T-helper 2 cell treated with Interferon-gamma antibody and Interleukin-4, amounts not matched to agents 5 μg/mL and 100 μg/mL, for 36 hours (primary cell): ENCODE results near the gene SHB.
"Not testable (repeated sequence)": the region's sequence is repeated elsewhere in the genome, so short reads cannot be mapped to it uniquely, and the experiment has no call there.

Source experiments
- DNase-seq: peaks from one replicate; pipeline ENCODE4 v3.0.0; 2021; ENCODE audit warnings: low spot score
- H3K27ac Mint-ChIP-seq: one replicate; pipeline ENCODE4 v1.8.0; 2021; ENCODE audit warnings: mild to moderate bottlenecking, mixed read lengths
- H3K27me3 Mint-ChIP-seq: one replicate; pipeline ENCODE4 v1.8.0; 2021; ENCODE audit warnings: low read depth, mixed read lengths
- H3K36me3 Mint-ChIP-seq: one replicate; pipeline ENCODE4 v1.8.0; 2021; ENCODE audit warnings: low read depth, mixed read lengths
- H3K4me1 Mint-ChIP-seq: one replicate; pipeline ENCODE4 v1.8.0; 2021; ENCODE audit warnings: low read depth, mixed read lengths
- H3K4me3 Mint-ChIP-seq: one replicate; pipeline ENCODE4 v1.8.0; 2022; ENCODE audit warnings: mild to moderate bottlenecking, moderate library complexity, mixed read lengths
- H3K9me3 Mint-ChIP-seq: one replicate; pipeline ENCODE4 v1.8.0; 2021; ENCODE audit warnings: mixed read lengths

The SHB gene

DNA sequence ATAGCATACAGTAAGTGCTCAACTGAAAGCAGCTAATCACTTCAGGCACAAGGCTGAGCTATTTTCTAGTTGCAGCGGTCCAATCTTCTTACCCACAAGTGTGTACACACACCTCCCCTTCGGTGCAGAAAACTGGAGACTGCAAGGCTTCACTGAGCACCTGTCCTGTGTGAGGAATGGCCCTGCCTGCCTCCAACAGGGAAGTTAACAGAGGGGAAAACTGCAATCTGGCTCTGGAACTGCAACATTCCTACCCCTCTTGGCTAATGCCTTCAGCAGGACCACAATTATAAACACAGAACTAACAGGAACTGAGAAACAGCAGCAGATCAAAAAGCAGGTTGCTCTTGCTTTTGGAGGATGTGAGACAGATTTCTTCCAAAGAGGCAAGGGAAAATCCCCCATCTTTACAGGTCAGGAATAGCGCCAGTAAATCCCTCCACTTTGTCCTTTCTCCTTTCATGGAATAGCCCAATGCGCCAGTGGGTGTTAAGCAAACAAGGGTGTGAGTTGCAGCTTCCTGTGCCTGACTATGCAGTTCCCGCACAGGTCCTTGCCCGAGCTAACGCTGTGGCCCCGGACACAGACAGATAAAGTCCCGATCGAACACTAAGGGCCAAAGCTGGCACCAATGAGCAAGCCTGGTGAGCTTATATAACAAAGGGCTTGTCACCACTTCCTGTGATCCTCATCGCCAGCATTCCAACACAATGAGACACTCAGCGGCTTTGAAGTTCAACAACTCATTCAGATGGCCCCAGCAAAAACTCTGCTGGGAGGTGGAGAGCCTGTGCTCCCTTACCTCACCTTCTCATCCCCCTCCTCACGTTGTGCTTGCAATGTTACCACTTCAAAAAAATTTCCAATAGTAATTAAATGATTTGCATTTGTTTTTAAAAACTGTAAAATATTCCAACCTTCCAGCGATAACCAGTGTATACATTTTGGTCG lies 21.5 kb downstream of the SHB start:
- no peaks in the 10 kb centered on the region for H3K27me3 Mint-ChIP-seq
- no peak overlapping the region for H3K4me3 Mint-ChIP-seq
- no peak for DNase-seq
- no peaks in the 10 kb centered on the region for H3K9me3 Mint-ChIP-seq
- no peaks in the 10 kb centered on the region for H3K36me3 Mint-ChIP-seq
- no peak overlapping the region for H3K27ac Mint-ChIP-seq
- peaks cover 4% of the 10 kb centered on the region for H3K4me1 Mint-ChIP-seq

DNA sequence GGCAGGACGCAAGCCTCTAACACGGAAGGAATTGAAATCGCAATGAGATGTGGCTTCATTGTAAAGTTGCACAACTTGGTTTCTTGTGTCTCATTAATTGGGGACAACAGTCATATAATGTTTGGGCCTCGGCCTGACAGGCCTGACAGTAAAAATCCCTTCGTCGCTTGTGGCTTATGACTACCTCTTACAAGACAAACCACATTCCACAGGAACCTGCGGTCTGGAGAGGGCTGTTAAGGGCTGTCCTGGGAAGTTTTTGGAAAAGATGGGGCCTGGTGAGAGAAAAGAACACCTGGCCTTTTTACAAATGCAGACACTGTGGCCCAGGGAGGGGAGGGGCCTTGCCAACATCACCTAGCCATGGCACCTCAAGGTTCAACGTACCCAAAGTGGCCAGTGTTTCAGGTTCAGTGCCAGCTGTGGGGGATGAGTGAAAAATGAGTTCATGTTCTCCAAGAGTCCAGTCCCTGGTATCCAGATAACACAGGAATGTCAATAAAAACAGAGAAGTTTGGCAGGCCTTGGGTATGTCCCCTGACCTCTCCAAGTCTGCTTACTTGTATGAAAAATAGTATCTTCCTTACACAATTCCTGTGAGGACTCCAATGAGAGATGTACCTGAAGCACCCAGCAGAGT lies 22.2 kb downstream of the SHB start:
- no peak overlapping the region for H3K27ac Mint-ChIP-seq
- H3K36me3 Mint-ChIP-seq = no peaks in the 10 kb centered on the region
- H3K4me3 Mint-ChIP-seq = no peak overlapping the region
- no peaks in the 10 kb centered on the region for H3K9me3 Mint-ChIP-seq
- peaks cover 4% of the 10 kb centered on the region for H3K4me1 Mint-ChIP-seq
- no peaks in the 10 kb centered on the region for H3K27me3 Mint-ChIP-seq
- DNase-seq = no peak

DNA sequence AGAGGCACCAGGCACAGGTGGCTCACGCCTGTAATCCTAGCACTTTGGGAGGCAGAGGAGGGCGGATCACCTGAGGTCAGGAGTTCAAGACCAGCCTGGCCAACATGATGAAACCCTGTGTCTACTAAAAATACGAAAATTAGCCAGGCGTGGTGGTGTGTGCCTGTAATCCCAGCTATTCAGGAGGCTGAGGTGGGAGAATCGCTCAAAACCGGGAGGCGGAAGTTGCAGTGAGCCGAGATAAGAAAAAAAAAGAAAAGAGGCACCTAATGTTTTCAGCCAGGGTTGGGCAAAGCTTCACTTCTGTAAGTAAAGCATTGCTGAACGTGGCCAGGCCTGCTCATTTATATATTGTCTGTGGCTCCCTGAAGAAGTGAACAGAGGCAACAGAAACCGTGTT lies 23.1 kb downstream of the SHB start:
- not testable (repeated sequence) for H3K4me1 Mint-ChIP-seq, H3K9me3 Mint-ChIP-seq, H3K36me3 Mint-ChIP-seq, H3K4me3 Mint-ChIP-seq, DNase-seq, H3K27me3 Mint-ChIP-seq, H3K27ac Mint-ChIP-seq

DNA sequence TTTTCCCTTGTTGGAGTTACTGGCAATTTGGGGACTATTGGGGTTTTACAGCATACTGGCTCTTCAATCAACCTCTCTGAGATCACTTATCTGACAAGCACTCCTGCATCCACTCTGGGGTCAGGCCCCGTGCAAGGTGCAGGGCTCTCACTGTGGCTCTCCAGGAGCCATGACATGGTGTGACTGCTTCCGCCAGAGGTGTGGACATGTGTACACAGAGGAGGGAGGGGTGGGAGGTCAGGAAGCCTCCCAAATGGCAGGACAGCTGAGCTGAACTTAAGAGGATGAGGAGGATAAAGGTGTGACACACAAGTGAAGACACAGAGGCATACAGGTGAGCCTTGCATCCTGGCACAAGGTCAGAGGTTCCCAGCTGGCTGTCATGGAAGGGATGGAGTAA lies 24.3 kb downstream of the SHB start:
- Mint-ChIP-seq H3K36me3 (no peaks in the 10 kb centered on the region), H3K4me1 (peaks cover 4% of the 10 kb centered on the region), H3K4me3 (no peak overlapping the region), H3K9me3 (no peaks in the 10 kb centered on the region), H3K27me3 (no peaks in the 10 kb centered on the region), H3K27ac (no peak overlapping the region)
- DNase-seq = no peak

DNA sequence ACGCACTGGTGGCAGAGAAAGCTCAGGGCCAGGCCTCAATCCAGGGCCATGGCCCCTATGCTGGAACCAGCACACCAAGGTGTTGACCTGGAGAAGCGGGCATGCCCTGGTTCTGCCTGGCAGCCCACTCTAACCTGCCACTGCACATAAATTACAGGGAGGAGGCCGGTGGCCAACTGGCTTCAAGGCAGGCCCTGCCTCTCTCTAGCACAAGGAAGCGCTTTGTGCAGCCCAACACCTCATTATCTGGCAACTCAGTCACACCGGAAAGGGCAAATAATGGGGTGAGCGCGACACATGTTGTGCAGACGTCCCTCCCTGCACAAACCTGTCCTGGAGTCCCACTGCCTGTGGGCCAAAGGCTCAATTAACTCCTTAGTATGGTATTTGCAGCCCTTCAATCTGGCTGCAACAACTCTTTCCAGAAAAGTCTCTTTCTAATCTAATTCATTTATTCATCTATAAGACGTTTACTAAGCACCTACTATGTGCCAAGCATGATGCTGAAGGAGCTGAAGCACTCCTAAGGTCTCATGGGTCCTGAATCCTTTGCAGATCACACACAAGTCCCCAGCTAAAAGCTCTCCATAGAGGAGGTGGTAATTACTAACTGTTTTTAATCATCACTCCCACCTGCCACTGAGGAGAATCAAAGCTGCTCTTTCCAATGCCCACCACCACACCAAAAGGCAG lies 24.9 kb downstream of the SHB start:
- H3K9me3 Mint-ChIP-seq = no peaks in the 10 kb centered on the region
- no peak overlapping the region for H3K4me3 Mint-ChIP-seq
- H3K36me3 Mint-ChIP-seq = no peaks in the 10 kb centered on the region
- H3K4me1 Mint-ChIP-seq = peaks cover 4% of the 10 kb centered on the region
- H3K27me3 Mint-ChIP-seq = no peaks in the 10 kb centered on the region
- H3K27ac Mint-ChIP-seq = no peak overlapping the region
- DNase-seq = no peak

DNA sequence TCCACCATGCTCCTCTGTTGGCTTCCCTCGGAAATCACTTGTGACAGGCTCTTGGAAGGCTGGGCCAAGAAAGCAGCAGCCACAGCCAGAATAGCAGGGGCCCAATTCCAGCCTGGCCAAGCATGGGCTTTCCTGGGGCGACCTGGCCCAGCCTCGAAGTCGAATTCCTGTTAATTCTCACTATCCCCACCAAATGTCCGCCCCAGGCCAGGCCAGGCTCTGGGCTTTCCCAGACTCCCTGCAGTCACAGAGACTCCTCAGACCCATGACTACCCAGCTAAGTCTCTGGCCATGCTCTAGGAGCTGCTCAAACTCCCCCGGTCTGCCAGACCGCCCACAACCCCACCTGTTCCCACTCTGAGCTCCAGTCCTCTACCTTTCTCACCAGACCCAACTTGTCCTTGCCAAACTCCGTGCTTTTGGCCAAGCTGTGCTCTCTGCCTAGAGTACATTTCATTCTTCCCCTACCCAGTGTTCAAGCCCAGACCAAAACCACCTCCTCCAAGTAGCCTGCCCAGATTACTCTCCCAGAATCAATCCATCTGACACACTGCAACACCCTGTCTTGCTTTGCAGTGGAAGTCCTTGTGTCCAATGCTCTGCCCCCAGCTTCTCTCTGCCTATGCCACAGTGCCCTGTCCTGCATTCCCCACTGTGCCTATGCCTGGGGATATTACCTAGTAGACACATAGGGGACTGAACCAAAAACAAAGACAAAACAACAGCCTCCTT lies 26.2 kb downstream of the SHB start:
- no peaks in the 10 kb centered on the region for H3K36me3 Mint-ChIP-seq

DNA sequence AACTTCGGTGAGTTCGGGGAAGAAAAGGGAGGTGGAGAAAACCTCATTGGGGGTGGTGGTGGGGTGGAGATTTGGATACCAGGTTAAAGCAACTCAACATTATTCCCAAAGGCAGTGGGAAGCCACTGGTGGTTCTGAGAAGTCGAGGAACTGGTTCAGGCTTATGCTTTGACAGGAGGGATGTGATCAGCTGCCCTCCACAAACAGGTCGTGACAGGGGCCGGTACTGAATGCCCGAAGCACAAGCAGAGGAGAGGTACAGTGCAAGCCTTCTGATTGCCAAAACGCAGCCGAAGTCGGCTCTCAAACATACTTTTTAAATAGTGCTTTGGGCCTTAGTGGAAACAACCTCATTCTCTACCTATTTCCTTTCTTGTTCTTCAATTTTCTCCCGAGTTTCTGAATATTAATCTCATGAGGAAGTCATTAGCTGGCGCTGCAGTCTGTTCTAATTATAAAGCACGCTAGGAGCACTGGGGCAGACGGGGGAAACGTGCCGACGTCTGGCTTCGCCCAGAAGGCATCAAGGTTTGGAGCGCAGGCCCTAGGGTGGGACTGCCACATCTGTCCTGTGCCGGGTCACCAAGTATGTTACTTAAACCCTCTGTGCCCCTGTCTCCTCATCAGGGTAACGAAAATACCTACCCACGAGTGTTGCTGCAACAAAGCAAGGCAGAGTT lies 27.3 kb downstream of the SHB start:
- H3K36me3 Mint-ChIP-seq = no peaks in the 10 kb centered on the region
- no peak overlapping the region for H3K27ac Mint-ChIP-seq
- H3K27me3 Mint-ChIP-seq = no peaks in the 10 kb centered on the region
- H3K9me3 Mint-ChIP-seq = no peaks in the 10 kb centered on the region
- no peak overlapping the region for H3K4me3 Mint-ChIP-seq
- DNase-seq = no peak
- H3K4me1 Mint-ChIP-seq = no peaks in the 10 kb centered on the region

More for the DNA sequence above, 26.2 kb downstream of the SHB start:
- H3K4me3 Mint-ChIP-seq = no peak overlapping the region
- DNase-seq = no peak
- H3K27ac Mint-ChIP-seq = no peak overlapping the region
- no peaks in the 10 kb centered on the region for H3K27me3 Mint-ChIP-seq
- H3K9me3 Mint-ChIP-seq = no peaks in the 10 kb centered on the region
- H3K4me1 Mint-ChIP-seq = peaks cover 4% of the 10 kb centered on the region

DNA sequence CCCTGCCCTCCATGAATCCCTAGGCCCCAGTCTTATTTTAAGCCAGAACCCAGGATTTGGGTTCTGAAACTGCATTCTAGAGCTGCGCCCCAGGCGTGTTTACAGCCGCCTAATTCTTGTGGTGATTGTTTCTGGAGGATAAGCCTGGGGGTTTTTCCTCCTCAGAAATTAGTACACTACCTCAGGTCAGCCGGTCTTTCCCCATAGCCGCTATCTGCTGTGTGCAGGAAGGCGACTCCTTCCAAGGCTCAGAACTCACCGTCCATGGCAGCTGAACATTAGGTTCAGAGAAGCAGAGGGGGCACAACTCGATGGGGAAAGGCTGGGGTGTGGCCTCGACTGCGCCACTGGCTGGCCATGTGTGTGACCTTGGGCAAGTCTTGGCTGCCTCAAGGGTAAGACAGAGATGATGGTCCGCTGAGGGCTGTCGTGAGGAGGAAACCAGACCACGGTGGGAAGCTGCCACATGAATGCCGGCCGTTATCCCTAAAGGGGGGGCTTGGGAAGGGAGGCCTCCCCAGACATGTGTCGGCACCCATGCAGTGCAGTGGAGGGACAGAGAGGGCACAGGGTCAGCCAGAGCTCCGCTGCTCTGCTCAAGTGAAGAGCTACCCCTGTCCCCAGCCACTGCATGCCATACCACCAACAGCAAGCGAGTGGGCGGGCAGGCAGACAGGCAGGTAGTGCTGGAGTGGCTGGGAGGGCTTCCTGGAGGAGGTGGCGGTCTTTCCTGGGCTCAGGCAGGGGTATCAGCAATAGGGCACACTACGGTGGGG lies 28.9 kb downstream of the SHB start:
- Mint-ChIP-seq H3K9me3 (no peaks in the 10 kb centered on the region), H3K27me3 (no peaks in the 10 kb centered on the region), H3K4me3 (no peak overlapping the region), H3K4me1 (no peaks in the 10 kb centered on the region), H3K27ac (no peak overlapping the region), H3K36me3 (no peaks in the 10 kb centered on the region)
- DNase-seq = no peak

DNA sequence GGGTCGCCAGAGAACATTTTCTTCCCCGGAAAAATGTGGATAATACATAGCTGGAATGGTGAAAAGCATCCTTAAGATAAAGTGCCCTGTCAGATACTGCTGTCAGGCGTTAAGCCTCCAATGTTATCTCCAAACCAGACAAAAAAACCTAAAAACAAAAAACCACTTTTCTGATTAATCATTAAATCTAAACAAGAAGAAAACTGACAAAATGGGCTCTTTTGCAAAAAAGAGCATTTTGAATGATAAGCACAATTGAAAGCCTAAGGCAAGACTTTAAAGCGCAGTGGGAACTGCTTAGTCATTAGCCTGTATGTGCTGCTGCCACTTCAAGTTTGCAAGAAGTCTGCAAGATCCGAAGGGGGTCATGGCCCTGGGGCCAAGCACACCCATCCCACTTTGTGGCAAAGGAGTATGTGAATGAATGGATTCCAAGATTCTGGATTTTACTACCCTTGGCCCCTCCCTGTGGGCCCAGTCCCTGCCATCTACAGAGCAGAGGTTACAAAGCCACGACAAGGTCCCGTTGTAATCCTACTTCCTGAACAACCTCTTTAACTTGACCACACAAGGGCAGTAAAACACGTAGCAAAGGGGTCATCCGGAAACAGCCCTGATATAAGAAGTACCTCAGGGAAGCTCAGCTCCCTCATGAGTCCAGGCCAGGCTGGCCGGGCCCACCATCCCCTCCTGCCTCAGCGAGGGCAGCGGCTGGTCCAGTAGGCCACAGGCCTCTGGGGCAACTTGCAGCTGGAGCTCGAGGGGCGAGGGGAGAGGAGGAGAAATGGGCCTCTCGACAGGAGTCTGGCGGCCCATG lies 29.7 kb downstream of the SHB start:
- no peaks in the 10 kb centered on the region for H3K4me1 Mint-ChIP-seq
- H3K27ac Mint-ChIP-seq = no peak overlapping the region
- H3K9me3 Mint-ChIP-seq = no peaks in the 10 kb centered on the region
- H3K27me3 Mint-ChIP-seq = no peaks in the 10 kb centered on the region
- H3K36me3 Mint-ChIP-seq = no peaks in the 10 kb centered on the region
- DNase-seq = no peak
- no peak overlapping the region for H3K4me3 Mint-ChIP-seq

DNA sequence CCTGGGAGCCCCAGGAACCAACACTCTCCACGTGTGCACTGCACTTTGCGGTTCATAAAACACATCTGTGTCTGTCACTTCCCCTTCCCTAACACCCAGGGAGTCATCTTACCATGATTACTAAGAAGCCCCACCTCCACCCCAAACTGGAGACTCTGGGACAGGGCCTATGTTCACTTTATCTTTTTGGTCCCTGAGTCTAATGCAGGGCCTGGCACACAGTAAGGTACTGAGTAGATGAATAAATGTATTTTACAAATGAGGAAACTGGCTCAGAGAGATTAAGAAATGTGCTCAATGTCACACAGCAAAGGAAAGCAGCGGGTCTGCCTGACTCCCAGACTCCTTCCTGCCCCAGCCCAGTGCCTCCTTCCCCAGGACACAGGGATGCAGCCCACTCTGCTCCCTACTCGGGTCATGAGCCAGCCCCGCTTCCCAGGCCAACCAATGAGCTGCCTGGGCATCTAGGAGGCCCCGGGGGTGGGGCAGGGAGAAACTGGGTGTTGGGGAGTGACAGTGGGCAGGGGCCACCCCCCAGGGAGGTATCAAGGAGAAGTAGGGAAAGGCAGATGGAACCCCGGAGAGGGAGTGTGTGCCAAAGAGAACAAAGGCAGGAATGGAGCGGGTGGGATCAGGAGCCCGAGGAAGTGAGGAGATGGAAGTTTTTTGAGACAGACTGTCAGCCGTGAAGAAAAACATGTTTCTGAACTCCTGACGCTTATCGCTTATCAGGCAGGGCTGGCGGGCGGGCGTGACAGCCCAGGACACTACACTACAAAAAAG lies 30.5 kb downstream of the SHB start:
- Mint-ChIP-seq H3K36me3 (no peaks in the 10 kb centered on the region), H3K27ac (no peak overlapping the region), H3K4me3 (no peak overlapping the region), H3K4me1 (no peaks in the 10 kb centered on the region), H3K27me3 (no peaks in the 10 kb centered on the region), H3K9me3 (no peaks in the 10 kb centered on the region)
- DNase-seq = no peak

DNA sequence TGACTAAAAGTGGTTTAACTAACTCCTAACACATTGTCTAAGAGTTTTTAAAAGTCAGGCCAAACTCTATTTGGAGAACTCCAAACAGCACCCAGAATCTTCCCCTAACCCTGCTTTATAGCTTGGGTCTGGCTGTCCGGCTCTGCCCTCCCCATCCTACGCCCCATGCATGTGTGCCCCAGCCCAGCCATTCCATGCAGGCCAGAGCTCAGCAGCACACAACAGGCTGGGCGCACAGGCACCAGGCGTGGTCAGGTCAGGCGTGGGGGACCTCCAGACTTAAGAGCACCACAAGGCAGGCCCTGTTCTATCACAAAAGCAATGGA lies 31.1 kb downstream of the SHB start:
- Mint-ChIP-seq H3K36me3 (no peaks in the 10 kb centered on the region), H3K27ac (no peak overlapping the region), H3K27me3 (no peaks in the 10 kb centered on the region), H3K4me1 (no peaks in the 10 kb centered on the region), H3K4me3 (no peak overlapping the region), H3K9me3 (no peaks in the 10 kb centered on the region)
- DNase-seq = no peak
